NCI-H2081 (cell line): ENCODE measurements around the gene PPP2R2D.

Source experiments
- DNase-seq, 2 experiments: peaks; one replicate each; lab custom pipeline; 2025; lab: John Stamatoyannopoulos, UW

PPP2R2D gene

DNA sequence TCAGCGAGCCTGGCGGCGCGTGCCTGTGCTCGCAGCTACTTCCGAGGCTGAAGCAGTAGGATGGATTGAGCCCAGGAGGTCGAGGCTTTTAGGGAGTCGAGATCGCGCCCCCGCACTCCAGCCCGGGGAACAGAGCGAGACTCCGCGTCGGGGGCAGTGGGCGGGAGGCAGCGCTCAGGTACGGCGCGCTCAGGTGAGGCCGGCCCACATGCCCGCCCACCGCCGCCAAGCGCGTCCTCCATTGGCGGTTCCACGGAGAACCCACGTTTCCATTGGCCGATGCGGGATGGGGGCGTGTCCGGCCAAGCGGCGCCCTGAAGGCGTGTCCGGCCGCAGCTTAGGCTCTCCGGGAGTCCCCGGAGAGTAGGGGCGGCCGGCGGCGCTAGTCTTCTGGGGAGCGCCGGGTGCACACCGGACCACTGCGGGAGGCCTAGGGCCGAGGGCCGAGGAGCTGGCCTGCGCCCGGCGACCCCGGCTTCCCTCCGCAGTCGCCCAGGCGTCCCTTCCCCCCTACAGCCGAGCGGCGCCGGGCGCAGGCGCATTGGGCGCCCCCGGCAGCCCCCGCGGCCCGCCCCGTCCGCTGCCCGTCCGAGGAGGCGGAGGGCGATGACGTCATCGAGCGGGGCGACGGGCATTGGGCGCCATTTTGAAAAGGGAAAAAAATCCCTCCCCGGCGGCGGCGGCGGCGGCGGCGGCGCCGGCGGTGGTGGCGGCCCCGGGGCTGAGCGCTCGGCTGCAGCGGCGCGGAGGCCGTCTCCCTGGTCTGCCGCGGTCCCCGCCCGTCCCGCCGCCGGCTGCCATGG, at the start of gene PPP2R2D:
TSS of gene PPP2R2D (plus strand) at position 659 of the 803 bp plus-strand sequence. CDS start at position 800, 141 bp downstream.
- peak; percentile 83 to 89 for DNase-seq

DNA sequence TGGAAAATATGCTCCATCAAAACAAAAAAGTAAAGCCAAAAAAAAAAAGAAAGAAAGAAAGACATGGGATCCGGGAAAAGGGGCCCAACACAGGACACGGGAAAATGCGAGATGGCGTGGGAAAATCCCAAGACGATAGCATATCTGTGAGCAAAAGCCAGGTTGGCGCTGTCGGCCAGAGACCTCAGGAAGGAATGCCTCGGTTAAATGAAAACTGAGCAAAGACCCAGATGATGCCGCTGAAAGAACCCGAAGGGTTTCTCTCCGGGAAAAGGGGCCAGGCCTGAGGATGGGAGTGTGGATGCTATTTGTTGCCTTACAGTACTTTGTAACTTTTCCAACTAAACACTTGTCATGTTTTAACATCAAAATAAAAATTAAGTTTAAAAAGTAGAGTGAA, 49.5 kb upstream of the PPP2R2D start:
- no peak for DNase-seq

DNA sequence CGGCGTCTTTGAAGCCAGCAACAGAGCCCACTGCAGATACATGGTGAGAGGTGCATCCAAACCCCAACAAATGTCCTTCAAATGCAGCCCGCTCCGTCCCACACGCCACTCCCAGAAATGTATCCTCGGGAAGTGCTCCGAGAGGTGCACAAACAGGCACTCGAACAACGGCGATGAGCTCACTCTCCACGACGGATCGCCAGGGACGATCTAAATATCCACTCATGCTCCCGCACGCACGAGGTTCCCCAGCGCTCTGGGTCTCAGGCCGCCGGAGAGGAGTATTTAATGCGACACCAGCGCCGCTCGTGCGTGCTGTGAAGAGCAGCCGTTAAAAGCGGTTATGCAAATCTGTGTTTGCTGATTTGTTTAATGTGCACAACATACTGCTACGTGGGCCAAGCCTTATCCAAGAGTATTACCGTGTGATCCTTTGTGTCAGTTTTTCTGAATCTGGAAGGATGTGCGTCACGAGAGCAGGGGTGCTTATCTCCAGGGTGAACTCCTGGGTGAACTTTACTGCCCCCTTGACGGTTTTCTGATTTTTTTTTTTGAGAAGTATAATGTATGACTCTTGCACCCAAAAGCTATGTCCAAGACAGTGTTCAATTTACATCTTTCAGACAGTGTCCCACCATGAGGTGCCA, 48.5 kb upstream of the PPP2R2D start:
- no peak for DNase-seq

DNA sequence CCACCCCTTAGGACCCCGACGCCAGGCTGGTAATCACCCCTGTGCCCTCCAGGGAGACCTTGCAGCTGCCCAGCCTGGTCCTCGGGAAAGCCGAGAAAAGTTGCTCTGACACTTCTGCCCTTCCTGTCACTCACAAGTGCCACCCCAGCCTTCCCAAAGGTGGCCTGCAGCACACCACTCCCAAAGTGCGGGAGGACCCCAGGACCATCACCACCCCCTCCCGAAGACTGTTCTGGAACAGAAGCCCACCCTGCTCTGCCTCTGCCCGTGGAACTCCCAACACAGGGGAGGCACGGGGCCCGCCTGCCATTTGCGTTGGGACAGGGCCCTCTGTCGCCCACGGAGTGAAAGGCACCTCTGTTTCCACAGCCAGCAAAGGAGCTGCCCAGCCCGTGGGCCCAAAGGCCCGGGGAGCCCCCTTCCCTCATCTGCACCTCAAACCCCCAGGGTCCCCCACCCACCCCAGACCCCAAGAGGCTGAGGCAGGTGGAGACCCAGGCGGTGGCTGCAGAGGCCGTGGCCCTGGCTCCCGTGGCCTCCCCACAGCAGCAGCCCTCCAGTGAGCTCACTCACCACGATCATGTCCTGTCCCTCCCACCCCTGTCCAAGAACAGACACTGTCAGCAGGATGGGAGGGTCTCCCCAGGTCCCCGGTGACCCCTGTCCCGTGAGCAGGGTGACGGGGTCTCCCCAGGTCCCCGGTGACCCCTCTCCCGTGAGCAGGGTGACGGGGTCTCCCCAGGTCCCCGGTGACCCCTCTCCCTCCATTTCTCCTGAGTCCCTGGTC, 47.8 kb upstream of the PPP2R2D start:
- no peak for DNase-seq

DNA sequence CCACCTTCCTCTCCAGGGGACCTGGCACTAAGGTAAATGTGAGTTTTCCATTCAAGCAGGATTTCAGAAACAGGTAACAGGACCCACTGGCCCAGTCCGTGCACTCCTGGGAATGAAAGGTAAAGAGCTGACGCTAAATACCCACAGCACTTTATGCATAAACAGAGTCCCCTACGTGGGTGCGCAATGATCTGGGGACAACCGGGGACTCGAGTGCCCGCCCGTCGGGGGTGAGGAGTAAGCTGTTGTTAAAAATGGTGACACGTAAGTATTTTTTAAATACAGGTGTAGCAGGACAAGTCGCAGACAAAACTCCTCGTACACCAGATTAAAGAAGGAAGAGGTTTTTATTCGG, 47.2 kb upstream of the PPP2R2D start:
- DNase-seq: no peak

DNA sequence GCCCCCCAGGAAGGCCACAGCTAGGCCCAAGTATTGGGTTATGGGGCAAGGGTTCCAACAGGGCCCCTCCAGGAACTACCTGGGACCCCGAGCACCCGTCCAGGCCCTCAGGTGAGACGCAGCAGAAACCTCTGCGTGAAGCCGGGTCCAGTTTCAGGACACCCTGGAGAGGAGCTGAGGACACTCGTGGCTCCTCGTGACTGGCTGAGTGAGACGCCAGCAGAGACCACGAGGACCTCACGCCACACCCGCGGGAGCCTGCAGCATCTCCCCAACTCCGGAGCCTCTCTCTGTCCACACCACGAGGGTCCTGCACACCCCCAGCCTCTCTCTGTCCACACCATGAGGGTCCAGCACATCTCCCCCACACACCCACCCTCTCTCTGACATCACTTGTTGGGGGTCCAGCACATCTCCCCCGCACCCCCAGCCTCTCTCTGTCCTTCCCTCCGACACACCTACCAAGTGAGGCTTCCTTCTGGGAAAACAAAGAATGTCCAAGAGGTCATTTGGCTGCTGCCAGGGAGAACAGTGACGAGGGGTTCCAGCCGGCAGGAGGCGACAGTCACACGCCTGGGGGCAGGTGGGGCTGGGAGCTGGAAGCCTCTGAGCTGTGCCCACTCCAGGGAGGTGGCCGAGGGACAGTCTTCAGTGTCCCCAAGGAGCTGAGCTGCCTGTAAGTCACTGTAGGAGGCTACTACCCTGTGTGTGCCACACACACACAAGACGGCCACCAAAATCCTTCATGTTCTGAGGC, 46.1 kb upstream of the PPP2R2D start:
- DNase-seq: no peak

DNA sequence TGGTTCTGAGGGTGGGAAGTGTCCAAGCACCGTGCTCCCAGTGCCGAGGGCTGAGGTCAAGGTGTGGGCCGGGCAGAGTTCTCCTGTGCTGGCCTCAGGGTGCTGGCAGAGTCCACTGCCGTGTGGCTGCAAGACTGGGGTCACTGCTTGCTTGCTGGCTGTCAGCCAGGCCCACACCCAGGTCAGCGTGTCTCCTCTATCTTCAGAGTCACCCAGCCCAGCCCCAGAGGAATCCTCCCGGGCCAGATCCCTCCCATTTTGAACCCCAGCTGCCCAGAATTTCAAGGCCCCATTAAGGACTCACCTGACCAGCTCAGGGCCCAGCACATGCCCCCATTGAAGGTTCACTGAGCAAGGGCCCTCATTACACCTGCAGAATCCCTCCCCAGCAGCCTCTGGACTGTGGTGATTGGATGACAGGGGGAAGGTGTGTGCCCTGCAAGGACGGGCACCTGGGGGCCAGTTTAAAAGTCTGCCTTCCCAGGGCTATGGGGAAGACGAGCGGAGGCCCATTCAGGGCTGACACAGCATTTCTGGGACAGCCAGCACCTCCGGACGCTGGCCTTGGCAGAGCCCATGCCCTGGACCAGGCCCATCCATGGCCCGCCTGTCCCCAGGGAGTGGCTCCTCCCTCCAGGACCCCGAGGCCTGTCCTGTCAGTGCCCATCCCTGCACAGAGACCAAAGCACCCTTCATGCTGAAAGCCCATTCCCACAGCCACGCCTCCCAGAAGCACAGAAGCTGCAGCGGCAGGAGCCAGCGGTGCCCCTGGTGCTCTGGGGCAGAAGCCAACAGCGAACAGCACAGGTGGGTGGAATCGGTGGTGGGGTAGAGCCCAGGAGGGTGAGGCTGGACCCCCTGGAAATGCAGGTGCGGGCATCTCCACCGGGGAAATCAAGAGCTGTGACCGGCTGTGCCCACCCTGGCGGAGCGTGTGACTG, 45.1 kb upstream of the PPP2R2D start:
- no peak for DNase-seq

DNA sequence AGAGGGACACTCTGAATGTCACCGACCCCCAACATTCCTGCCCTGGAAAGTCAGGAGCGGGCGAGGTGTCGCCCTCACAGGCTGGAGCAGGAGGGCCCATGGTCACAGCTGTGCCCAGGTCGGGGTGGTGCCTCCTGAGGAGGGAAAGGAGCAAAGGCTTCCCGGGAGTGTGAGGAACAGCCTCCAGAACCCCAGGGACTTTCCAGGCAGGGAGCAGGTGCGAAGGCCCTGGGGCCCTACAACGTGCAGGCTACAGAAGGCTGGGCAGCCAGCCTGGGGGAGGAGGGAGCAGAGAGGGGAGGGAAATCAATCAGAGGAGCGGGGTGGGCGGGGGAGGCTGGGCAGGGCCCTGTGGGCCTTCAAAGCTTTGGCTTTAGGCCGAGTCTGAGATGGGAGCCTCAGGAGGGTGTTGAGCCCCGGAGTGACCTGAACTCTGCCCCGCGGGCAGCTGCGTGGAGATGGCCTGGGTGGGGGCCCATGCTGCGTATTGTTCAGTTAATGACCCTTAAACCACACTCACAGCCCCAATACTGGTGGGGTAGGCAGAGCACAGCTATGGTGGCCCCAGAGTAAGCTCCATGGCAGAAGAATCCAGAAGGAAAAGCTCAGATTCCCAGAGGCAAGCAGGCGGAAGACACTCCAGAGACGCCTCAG, 44.2 kb upstream of the PPP2R2D start:
- no peak for DNase-seq

DNA sequence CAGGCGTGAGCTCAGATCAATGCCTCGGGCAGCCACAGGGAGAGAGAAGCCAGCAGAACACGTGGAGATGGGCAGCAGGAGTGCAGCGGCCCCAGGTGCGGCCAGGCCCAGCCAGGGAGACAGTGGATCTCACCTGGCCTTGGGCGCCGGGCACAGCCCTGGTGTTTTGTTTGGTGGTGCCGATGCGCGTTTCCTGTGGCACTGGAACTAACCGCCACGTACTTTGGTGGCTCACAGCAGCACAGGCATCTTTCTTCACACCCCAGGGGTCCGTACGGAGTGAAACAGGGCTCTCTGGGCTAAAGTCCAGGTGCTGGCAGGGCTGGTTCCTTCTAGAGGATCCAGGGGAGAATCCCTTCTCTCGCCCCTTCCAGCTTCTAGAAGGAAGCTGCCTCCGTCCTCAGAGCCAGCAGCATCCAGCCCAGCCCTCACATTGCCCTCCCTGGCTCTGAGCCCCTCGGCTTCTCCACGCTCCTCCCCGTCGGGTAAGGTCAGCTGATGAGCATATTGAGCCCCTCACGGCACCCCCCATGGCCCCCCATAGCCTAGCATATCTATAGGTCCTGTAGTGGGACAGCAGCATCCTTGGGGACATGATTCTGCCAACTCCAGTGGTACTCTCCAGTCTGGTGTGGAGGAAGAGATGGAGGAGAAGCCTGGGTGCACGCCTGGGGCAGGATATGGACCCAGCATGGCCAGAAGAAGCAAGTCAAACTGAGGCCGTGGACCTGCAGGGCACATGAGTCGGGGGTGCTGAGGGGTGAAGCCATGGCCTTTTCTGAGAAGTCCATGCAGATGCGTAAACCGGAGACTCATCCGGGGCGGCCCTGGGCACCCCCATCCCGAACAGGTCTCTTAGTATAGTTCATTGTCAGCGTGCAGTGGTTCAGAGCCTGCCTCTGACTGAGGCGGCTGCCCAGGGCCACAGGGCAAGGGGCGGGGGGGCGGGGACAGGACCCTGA, 43.4 kb upstream of the PPP2R2D start:
- DNase-seq: no peak

DNA sequence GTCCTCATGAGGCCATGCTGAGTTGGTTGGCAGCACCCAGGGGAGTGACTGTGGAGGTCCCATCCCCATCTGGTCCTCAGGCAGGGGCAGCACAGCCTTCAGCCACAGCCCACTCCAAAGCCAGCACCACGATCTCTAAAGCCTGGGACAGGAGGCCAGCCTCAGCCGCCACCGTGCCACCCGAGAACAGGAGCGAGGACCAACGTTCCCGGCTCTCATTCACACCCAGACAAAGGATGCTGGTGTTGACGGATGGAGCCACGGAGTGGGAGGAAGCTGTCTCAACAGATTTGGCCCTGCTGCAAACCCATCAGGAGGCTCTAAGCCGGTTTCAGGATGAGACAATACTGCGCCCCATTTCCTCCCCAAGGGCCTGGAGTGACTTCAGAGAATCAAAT, 42.7 kb upstream of the PPP2R2D start:
- no peak for DNase-seq

DNA sequence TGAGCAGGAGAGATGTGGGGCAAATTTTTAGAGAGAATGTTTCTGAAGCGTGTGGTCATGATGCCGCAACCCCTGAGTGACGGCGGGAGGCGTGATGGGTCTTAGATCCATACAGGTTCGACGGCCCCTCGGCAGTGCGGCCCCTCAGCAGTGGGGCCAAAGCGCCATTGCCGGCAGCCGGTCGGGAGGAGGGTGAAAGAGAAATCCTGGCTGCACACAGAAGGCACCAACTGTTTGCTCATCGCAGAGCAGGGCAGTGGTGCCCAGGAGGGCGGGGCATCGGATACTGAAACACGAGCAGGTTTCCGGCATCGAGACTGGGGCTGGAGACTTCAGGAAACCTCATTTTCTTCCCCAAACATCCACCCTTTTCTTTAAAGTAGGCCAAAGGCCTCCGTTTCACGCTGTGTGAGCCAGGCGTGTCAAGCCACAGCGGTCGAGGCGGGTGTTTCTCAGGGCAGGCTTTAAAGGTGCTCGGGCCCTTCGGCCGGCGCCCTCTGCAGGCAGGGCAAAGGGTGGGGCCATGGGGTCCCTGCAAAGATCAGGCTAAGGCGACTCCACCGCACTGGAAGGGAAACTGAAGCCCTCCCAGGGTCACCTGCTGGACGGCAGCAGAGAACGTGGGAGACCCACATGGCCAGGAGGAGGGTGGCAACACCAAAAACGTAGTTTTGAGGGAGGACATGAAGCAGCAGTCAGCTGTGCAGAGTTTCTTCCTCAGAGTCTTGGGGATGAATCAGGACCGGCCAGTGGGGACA, 42.0 kb upstream of the PPP2R2D start:
- DNase-seq: no peak

DNA sequence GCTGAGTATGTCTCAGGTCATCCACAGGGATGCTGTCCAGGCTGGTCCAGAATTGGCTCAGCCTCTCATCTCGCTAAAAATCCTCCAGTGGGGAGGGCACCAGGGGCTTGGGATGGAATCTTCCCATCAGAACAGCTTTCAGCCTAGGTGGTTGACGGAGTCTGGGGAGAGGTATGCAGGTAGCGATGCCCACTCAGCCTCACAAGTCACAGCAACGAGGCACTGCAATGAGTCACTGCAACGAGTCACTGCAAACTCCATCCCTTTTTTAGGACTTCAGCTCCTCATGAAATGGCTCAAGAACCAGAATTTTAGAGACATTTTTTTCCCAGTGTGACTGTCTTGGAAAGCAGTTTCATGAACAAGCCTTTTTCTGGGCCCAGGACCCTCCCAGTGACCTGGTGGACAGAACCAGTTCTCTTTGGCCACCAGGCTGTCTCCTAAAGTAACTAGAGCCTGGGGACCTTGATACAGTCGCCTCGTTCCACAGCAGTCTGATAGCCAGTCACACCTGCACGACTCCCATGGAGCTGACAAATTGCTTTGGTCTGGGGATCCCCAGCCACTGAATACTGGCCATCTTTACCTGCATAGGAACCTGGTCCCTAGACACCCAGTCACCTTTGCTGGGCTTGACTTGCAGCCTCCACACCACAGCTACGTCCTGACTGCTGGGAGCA, 41.3 kb upstream of the PPP2R2D start:
- no peak for DNase-seq

DNA sequence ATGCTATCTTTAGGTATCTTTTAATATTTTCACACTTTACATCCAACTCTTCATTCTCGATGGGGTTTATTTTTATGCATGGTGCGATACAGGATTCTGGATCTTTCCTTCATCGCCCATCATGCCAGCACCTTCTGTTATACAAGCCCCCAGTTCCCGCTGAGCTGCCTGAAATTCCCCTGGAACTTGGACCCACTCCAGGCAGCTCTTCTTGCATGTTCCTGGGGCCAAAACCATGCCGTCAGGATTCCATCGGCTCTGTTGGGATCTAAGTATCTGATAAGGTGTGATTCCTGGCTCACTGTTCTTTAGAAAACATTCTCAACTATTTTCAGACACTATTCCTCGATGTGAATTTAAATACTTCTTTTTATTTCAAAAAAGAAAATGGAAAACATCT, 40.5 kb upstream of the PPP2R2D start:
- DNase-seq: no peak

DNA sequence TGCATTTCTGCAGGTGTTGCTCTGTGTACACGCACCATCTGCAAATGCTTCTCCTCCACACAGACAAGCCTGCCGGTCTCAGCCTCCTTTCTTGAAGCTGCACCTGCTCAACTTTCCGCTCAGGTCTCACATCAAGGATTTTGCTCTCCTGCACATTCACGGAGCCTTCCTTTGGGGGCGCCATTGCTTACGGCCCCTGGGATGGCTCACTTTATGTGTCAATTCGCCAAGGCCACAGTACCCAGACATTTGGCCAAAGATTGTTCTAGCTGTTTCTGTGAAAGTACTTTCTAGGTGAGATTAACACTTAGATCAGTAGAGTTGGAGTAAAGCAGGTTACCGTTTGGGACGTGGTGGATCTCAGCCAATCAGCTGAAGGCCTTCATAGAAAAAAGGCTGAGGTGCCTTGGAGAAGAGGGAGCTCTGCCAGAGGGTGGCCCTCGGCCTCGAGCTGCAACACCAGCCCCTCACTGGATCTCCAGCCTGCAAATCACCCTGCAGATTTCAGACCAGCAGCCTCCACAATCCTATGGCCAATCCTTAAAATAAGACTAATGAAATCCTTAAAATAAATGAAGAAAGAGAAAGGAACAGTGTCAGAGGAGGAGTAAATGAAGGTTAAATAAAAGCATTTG, 39.9 kb upstream of the PPP2R2D start:
- DNase-seq: no peak

DNA sequence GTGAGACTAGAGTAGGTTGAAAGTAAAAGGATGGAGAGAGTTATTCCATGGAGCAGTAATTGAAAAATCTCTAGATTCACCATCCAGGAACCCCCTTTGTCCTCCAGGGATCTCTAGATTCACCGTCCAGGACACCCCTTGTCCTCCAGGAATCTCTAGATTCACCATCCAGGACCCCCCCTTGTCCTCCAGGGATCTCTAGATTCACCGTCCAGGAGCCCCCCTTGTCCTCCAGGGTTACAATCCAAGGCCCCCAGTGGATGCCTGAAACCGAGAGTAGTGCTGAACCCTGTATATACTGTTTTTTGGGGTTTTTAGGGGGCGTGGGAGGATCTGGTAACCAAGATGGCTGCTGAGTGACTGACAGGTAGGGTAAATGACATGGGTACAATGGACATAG, 38.3 kb upstream of the PPP2R2D start:
- DNase-seq: no peak

DNA sequence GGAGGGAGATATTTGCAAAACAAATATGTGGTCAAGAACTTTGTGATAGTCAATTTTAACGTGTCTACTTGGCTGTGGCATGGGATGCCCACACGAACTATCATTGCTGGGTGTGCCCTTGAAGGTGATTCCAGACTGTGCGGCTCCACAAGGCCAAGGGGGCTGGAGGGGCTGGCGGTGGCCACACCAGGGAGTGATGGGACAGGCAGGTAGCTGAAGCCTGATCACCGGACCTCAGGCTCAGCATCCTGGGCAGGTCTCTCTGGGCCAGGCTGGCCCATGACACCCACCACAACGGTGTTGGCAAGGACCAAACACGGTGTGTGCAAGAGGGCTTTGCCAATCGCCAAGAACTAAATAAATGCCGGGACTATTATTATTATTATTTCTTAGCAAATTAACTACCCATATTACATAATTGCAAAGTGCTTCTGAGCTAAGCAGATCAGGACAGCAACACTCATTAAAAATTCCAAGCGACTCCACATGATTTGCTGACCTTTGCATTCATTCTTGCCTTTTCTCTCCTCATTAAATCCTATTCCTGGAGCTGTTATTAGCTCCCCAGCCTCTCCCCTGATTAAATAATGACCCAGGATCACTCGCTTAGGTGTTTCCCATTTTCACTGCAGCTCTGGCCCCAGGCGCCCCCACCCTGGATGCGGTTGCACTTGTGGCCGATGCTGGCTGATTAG, 35.4 kb upstream of the PPP2R2D start:
- no peak for DNase-seq

DNA sequence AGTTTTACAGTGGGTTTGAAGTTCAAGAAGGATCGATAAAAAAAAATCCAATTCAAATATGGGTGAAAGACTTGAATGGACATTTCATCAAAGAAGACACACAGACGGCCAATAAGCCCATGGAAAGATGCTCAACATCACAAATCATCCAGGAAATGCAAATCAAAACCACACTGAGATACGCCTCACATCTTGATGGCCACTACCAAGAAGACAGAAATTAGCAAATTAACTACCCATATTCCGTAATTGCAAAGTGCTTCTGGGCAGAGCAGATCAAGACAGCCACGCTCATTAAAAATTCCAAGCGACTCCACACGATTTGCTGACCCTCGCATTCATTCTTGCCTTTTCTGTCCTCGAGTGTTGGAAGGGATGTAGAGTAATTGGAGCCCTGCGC, 34.1 kb upstream of the PPP2R2D start:
- DNase-seq: no peak
